Stomach (tissue), 4 donors: Measurements from ENCODE around the gene PHOX2A.

ENCODE experiments used
- POLR2A ChIP-seq, 4 donors: fragments of 450-650 bp; IDR thresholded peaks; one replicate each; pipeline ENCODE4 v1.6.1; 2016; ENCODE audit warnings: antibody characterized with exemption in 4 of 4, control low read depth in 2 of 4, mild to moderate bottlenecking in 1 of 4, moderate library complexity in 1 of 4
- POLR2AphosphoS5 ChIP-seq, 3 donors: sonication (generic); formaldehyde crosslinking; IDR thresholded peaks; one replicate each; pipeline ENCODE4 v1.6.1; 2016; ENCODE audit warnings: antibody characterized with exemption in 3 of 3
- TF ChIP-seq, protein P1 (sequence below), 7 experiments: fragments of 450-650 bp in 4 of 7; fragments of 200-600 bp in 3 of 7; sonication (generic) in 3 of 7; IDR thresholded peaks; one replicate each; pipeline ENCODE4 v1.5.1; 2016 to 2019; ENCODE audit warnings: antibody characterized with exemption in 7 of 7, control low read depth in 2 of 7, mild to moderate bottlenecking in 1 of 7

DNA sequence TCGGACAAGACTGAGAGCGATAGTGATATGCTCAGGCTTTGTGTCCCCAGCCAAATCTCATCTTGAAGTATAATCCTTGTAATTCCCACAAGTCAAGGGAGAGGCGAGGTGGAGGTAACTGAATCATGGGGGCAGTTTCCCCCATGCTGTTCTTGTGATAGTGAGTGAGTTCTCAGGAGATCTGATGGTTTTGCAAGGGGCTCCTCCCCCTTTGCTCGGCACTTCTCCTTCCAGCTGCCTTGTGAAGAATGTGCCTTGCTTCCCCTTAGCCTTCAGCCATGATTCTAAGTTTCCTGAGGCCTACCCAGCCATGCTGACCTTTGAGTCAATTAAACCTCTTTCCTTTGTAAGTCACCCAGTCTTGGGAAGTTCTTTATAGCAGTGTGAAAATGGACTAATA is 34.9 kb downstream of the PHOX2A start:
- no peak for TF ChIP-seq POLR2A (IDR thresholded peaks at IDR 0.05)
- TF ChIP-seq, protein P1, sequence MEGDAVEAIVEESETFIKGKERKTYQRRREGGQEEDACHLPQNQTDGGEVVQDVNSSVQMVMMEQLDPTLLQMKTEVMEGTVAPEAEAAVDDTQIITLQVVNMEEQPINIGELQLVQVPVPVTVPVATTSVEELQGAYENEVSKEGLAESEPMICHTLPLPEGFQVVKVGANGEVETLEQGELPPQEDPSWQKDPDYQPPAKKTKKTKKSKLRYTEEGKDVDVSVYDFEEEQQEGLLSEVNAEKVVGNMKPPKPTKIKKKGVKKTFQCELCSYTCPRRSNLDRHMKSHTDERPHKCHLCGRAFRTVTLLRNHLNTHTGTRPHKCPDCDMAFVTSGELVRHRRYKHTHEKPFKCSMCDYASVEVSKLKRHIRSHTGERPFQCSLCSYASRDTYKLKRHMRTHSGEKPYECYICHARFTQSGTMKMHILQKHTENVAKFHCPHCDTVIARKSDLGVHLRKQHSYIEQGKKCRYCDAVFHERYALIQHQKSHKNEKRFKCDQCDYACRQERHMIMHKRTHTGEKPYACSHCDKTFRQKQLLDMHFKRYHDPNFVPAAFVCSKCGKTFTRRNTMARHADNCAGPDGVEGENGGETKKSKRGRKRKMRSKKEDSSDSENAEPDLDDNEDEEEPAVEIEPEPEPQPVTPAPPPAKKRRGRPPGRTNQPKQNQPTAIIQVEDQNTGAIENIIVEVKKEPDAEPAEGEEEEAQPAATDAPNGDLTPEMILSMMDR (IDR thresholded peaks at IDR 0.05): no peak
- no peak for TF ChIP-seq POLR2AphosphoS5 (IDR thresholded peaks at IDR 0.05)
